SJCRH30 (cell line): ENCODE data around the gene PNPLA5. TPM values are rescaled to one million over a fixed set of nuclear protein-coding genes. Genes with fewer than 3 reads are reported as not detected.

Experiments
- DNase-seq, 2 experiments: peaks; one replicate each; pipeline ENCODE4 v3.0.0-alpha.2; 2015 to 2020
- H3K27ac ChIP-seq: fragments of 250-450 bp; sonication (Bioruptor Pico); 2 replicates; pipeline ENCODE4 v1.5.1; 2020; ENCODE audit warnings: mild to moderate bottlenecking, moderate library complexity
- H3K27me3 ChIP-seq: fragments of 250-450 bp; sonication (Bioruptor Pico); 2 replicates; pipeline ENCODE4 v1.5.1; 2020; ENCODE audit warnings: mild to moderate bottlenecking, moderate library complexity
- H3K36me3 ChIP-seq: fragments of 250-450 bp; sonication (Bioruptor Pico); 2 replicates; pipeline ENCODE4 v1.5.1; 2020; ENCODE audit warnings: mild to moderate bottlenecking, moderate library complexity
- H3K4me1 ChIP-seq: fragments of 250-450 bp; sonication (Bioruptor Pico); 2 replicates; pipeline ENCODE4 v1.5.1; 2020; ENCODE audit warnings: mild to moderate bottlenecking, moderate library complexity
- H3K4me3 ChIP-seq: fragments of 250-450 bp; sonication (Bioruptor Pico); 2 replicates; pipeline ENCODE4 v1.5.1; 2020; ENCODE audit warnings: mild to moderate bottlenecking, moderate library complexity
- H3K9me3 ChIP-seq: fragments of 250-450 bp; sonication (Bioruptor Pico); replicated peaks from 2 replicates; pipeline ENCODE4 v1.5.1; 2020; ENCODE audit warnings: mild to moderate bottlenecking, moderate library complexity
- total RNA-seq: library from RNA; depleted of rRNA; stranded (reverse); fragments of >200 nt; shearing (Covaris generic); gene quantifications from 2 replicates; pipeline ENCODE4 v1.2.3, GENCODE V29; 2014

Gene PNPLA5
- total RNA-seq, 1 experiment from 2014 or later, result not detected

DNA sequence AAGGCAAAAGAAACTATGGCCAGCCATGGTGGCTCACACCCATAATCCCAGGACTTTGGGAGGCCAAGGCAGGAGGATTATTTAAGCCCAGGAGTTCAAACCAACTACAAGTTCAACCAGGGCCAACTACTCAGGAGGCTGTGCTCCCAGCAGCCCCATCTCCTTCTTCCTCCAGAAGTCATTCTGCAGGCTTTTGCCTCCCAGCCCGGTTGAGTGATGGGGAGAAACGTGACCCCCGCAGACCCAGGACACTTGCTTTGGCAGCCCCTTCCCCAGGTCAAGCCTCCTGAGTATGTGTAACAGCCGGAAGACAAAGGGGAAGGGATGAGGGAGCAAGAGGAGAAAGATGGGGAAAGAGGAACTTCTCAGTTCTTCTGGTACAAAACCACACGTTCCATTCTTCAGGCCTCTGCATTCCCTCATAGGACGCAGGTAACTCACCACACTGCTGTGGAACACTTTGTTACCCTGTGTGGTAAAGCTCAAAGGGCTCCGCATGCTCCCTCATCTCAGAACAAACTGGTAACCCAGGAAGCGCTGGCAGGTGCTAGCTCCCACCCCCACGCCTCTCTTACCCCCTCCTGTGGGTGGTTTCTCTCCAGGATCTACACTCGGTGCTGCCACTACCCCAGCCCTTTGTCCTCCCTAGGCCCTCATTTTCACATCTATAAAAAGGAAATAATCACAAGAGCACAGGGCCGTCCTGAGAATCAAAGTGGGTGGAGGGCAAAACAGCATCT lies 33.5 kb downstream of the PNPLA5 start:
- Histone ChIP-seq H3K4me3 (no peak overlapping the region), H3K4me1 (no peaks in the 10 kb centered on the region), H3K27ac (no peak overlapping the region), H3K9me3 (no peaks in the 10 kb centered on the region), H3K27me3 (no peaks in the 10 kb centered on the region), H3K36me3 (no peaks in the 10 kb centered on the region)
- no peak for DNase-seq

DNA sequence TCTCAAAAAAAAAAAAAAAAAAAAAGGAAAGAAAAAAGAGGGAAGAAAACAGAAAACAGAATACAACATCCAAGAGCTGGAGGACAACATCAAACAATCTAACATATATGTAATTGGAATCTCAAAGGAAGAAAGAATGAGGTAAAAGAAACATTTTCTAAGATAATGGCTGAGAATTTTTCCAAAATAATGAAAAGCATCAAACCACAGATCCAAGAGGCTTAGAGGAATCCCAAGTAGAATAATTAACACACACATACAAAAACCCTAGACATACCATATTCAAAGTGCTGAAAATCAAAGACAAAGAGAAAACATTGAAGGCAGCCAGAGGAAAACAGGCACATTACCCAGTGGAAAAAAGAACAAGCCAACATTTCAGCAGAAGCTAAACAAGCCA lies 34.4 kb downstream of the PNPLA5 start:
- H3K27ac ChIP-seq, result no peak overlapping the region
- no peak for DNase-seq

DNA sequence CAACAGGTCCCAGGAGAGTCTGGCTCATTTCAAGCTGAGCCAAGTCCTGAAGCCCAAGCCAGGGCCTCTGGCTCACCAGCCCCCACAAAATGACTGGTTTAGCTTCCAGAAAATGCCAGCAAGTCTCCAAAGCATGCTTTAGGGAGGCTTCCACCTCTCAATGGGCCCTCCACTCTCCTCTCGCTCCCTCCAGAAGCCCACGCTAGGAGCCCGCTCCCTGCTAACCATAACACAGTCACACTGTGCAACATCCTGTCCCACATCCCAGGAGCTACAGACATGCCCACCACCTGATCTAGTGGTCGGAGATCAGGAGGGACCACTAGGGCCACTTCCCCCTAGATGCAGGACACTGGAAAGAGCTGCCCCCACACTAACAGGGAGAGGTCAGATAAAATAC lies 36.4 kb downstream of the PNPLA5 start:
- H3K36me3 ChIP-seq, result no peaks in the 10 kb centered on the region
- H3K27me3 ChIP-seq, result no peaks in the 10 kb centered on the region
- no peak overlapping the region for H3K27ac ChIP-seq
- H3K9me3 ChIP-seq, result no peaks in the 10 kb centered on the region
- no peak for DNase-seq
- H3K4me1 ChIP-seq, result no peaks in the 10 kb centered on the region
- no peak overlapping the region for H3K4me3 ChIP-seq

More for the DNA sequence above, 34.4 kb downstream of the PNPLA5 start:
- Histone ChIP-seq H3K4me3 (no peak overlapping the region), H3K27me3 (no peaks in the 10 kb centered on the region), H3K9me3 (no peaks in the 10 kb centered on the region), H3K36me3 (no peaks in the 10 kb centered on the region), H3K4me1 (no peaks in the 10 kb centered on the region)

DNA sequence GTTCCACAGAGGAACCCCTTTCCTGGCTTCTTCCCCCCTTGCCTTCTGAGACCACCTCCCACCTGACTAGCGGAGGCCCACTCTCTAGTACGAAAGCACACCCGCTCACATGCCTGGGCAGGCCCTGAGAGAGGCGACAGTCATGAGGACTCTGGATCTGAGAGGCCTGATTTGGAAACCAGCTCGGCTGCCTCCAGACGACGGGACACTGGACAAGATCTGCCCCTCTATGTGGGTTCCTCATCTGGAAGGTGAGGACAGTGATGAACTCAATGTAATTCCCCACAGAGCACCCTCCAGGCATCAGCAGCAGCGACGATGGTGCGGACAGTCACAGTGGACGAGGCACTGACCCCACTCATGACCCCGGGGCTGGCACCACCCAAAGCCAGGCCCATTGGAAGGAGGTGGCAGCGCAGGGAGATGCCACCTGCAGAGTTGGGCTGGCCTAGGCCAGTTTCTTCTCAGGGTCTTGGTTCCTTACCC lies 37.0 kb downstream of the PNPLA5 start:
- no peak for DNase-seq
- no peaks in the 10 kb centered on the region for H3K4me1 ChIP-seq
- no peak overlapping the region for H3K27ac ChIP-seq
- no peaks in the 10 kb centered on the region for H3K9me3 ChIP-seq
- no peaks in the 10 kb centered on the region for H3K36me3 ChIP-seq
- peaks cover under 1% of the 10 kb centered on the region; the same call in 1 of the 2 replicates for H3K27me3 ChIP-seq
- no peak overlapping the region for H3K4me3 ChIP-seq

DNA sequence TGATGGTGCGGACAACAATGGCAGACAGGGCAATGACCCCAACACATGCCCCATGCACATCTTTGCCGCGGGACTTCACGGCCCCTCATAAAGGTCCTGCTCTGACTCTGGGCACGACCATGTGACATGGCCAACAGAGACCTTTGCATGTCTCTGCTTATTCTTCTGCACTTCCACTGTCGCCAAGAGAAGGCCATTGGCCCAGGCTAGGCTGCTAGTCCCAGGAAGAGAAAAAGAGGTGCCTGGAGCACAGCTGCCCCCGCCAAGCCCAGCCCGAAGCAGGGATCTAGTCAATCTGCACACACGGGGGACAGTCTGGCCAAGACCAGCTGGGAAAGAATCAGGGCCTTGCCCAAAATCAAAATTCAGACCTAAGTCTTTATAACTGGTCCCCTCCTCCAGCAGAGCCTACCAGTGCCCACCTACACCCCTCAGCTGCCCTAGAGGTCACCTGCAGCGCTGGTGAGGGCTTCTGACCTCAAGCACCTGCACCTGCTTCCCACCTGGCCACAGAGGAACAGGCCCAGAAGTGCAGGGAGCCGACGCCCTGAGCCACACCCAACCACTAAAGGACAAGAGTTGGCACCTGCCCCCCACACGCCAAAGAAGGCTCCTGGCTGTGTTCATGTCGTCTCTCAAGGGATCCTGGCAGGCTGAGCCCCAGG lies 37.6 kb downstream of the PNPLA5 start:
- Histone ChIP-seq H3K27me3 (peaks cover 3% of the 10 kb centered on the region; the same call in 1 of the 2 replicates), H3K9me3 (no peaks in the 10 kb centered on the region), H3K4me1 (no peaks in the 10 kb centered on the region), H3K4me3 (no peak overlapping the region), H3K27ac (no peak overlapping the region), H3K36me3 (no peaks in the 10 kb centered on the region)
- DNase-seq, result no peak

DNA sequence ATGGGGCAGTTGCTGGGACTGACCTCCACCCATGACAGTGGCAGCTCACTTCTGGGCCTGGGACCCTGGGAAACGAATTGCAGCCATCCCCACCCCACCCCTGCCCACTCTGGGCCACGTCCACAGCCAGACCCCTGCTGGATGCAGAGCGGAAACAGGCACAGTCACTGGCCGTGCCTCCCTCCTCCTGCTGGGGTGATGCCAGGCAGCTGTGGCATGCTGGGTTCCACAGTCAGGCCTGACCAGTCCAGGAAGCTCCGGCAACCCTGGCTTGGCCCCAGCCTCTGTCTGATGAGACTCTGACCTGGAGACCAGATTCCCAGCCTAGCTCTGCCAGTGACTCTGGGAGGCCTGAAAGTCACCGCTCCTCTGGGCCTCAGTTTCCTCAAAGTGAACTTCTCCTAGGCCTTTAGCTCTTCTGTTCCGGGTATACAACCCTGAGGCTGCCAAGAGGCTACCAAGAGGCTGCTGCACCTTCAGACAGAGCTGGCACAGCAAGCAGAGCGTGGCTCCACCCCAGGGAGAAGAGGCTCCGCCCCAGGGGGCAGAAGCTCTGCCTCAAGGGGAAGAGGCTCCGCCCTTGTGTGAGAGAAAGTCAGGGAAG lies 38.4 kb downstream of the PNPLA5 start:
- no peak for DNase-seq
- no peak overlapping the region for H3K4me3 ChIP-seq
- H3K27me3 ChIP-seq, result peaks cover 3% of the 10 kb centered on the region; the same call in 1 of the 2 replicates
- H3K27ac ChIP-seq, result no peak overlapping the region
- H3K9me3 ChIP-seq, result no peaks in the 10 kb centered on the region
- H3K4me1 ChIP-seq, result no peaks in the 10 kb centered on the region
- H3K36me3 ChIP-seq, result no peaks in the 10 kb centered on the region

DNA sequence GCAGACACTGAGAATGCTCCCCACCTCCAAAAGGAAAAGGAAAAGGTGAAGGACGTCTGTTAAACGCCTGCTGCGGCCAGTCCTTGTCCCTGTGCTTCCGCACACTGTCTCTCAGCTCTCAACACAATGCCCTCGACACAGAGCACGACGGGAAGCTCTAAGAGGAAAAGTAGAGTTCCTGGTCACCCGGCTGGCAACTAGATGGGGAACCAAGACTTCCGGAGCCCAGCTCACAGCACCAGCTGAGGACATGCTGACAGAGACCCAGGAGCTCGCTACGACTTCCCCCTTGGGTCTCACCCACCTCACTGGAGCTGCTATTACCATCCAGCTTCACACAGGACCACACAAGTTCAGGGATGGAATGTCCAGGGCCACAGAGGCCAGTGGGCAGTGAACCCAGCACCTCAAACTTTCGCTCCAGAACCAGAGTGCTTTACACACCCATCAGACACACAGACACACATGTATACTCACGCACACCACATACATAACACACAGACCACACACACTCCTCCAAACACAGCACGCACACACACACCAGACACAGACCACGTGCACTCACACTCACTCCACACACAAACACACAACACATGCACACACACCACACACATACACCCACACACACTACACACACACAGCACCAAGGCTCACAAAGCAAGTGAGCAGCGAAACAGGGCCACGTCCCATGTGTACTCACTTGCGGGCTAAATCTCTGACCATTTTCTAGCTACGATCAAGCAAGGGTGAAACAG lies 39.1 kb downstream of the PNPLA5 start:
- Histone ChIP-seq H3K9me3 (no peaks in the 10 kb centered on the region), H3K4me3 (no peak overlapping the region), H3K36me3 (no peaks in the 10 kb centered on the region), H3K4me1 (no peaks in the 10 kb centered on the region), H3K27me3 (peaks cover 3% of the 10 kb centered on the region; the same call in 1 of the 2 replicates), H3K27ac (no peak overlapping the region)
- no peak for DNase-seq

DNA sequence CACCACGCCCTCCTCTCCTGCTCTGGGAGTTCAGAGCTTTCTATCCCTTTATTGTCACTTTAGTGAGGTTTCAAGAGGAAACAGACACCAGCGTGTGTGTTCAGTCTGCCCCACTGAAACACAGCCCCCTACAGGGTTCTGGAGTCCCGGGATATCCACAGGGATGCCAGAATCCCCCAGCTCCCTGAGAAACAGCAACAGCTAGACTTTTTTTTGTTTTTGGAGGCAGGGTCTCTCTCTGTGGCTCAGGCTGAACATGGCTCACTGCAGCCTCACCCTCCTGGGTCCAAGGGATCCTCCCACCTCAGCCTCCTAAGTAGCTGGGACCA lies 39.9 kb downstream of the PNPLA5 start:
- H3K36me3 ChIP-seq, result no peaks in the 10 kb centered on the region
- no peak overlapping the region for H3K4me3 ChIP-seq
- peaks cover 3% of the 10 kb centered on the region; the same call in 1 of the 2 replicates for H3K27me3 ChIP-seq
- H3K9me3 ChIP-seq, result no peaks in the 10 kb centered on the region
- DNase-seq, result no peak
- H3K4me1 ChIP-seq, result no peaks in the 10 kb centered on the region
- no peak overlapping the region for H3K27ac ChIP-seq

DNA sequence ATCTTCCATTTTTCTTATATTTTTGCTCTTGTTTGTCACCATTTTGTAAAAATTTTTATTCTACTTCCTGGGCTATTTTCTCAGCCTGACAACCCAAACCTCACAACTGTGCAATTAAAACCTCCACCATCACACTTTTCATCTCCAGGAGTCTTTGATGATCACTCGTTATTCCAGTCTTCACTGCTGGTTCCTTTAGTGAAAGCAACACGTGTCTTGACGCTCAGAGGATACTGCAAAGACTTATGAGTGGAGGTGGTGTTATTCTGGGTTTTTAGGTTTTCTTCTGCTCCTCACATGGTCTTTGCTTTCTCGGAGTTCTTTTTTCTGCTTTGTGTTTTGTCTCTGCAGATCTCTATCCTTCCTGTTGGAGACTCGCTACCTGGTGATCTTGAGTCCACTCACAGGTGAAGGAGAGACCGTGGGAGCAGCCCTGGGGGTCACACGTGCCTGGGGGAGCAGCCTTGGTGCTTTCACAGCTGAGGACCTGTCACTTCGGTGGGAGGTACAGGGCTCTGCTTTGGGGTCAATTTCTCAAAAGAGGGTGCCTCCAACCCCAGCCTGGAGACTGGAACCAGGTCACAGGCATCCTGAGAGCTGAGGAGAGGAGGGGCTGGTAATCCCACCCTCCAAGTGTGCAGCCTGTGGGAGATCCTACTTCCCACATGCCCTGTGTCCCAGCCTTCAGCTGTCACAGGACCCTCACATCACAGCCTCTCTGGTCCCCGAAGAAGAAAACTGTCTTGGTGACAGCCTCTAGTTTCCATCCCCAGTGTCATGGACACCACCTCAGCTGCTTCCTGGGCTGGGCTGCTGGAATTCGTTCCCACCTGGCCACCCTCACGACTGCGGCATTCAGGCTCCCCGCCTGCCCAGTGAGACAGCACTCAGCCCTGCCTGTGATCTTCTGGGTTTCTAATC lies 40.5 kb downstream of the PNPLA5 start:
- no peaks in the 10 kb centered on the region for H3K9me3 ChIP-seq
- no peak for DNase-seq
- no peaks in the 10 kb centered on the region for H3K36me3 ChIP-seq
- H3K27me3 ChIP-seq, result peaks cover 3% of the 10 kb centered on the region; the same call in 1 of the 2 replicates
- no peak overlapping the region for H3K4me3 ChIP-seq
- no peak overlapping the region for H3K27ac ChIP-seq
- no peaks in the 10 kb centered on the region for H3K4me1 ChIP-seq

DNA sequence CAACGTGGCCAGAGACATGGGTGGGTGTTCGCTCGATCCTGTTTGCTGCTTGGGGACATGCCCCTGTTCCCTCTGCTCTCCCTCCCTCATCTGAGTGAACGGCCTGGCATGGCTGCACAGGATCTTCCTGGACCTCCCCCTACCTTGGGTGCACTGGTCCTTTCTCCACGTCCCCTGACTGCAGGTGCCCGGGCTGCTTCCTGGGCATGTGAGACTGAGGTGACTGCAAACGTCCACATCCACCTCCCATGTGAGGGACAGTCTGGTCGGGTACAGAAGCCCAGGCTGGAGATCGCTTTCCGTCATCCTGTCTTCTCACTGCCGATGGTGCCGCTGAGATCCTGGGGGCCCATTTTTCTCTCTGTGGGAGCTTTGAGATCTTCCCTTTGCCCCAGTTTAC lies 41.3 kb downstream of the PNPLA5 start:
- Histone ChIP-seq H3K4me3 (no peak overlapping the region), H3K9me3 (no peaks in the 10 kb centered on the region), H3K27ac (no peak overlapping the region), H3K4me1 (no peaks in the 10 kb centered on the region), H3K27me3 (peaks cover 3% of the 10 kb centered on the region; the same call in 1 of the 2 replicates), H3K36me3 (no peaks in the 10 kb centered on the region)
- no peak for DNase-seq

DNA sequence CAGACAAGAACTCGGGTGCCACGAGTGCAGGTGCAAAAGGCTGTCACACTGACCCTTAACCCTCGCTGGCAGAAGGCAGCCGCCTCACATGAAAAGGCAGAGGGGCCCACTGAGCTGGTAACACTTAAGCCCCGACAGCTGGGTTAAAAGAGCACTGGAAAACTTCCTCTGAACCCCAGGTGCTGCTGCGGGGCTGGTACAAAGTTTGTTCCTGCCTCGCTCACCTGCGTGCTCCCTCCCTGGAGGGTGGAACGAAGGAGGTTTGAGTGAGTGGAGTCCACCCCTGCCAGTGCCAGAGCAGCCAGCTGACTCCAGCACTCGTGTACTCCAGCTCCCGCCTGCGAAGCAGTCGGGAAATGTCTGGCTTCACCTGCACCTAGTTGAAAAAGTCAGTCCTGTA lies 42.1 kb downstream of the PNPLA5 start:
- H3K36me3 ChIP-seq, result no peaks in the 10 kb centered on the region
- H3K4me3 ChIP-seq, result no peak overlapping the region
- peaks cover 4% of the 10 kb centered on the region; the same call in 1 of the 2 replicates for H3K27me3 ChIP-seq
- H3K27ac ChIP-seq, result no peak overlapping the region
- H3K9me3 ChIP-seq, result no peaks in the 10 kb centered on the region
- no peak for DNase-seq
- no peaks in the 10 kb centered on the region for H3K4me1 ChIP-seq

DNA sequence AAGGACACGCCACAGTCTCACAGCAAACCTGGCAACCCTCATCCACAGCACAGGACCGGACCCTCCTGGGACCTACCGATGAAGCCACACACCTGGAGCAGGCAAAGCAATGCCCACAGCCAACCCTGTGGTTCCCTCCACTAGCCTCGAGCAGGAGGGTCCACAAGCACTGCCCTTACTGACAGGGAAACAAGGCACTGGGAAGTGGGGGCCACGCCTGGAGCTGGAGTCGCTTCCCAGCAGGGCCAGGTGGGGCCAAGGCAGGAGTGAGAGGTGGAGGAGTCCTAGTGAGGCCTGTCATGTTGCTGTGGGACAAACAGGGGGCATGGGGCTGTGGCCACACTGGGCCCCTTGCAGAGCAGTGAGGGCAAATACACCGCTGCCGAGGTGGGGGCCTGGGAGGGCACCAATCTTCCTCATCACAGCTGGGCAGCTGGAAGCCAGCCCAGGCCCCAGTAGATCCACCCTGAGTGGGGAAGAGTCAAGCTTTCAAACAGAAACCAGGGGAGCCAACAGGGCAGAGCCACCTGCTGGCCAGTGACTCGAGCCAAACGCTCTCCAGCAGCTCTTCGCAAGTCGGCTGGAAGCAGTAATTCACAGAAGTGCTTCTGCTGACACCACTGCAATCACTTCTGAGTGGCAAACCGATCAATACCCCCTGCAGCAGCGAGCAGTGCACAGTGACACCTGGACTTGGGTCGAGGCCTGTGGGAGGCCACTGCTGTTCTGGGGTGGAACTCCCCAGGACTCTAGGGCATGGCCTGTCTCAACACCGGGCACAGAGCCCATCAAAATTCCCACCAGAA lies 43.2 kb downstream of the PNPLA5 start:
- Histone ChIP-seq H3K36me3 (no peaks in the 10 kb centered on the region), H3K4me1 (no peaks in the 10 kb centered on the region), H3K4me3 (no peak overlapping the region), H3K27ac (no peak overlapping the region), H3K27me3 (peaks cover 7% of the 10 kb centered on the region; the same call in 1 of the 2 replicates), H3K9me3 (no peaks in the 10 kb centered on the region)
- no peak for DNase-seq
